Retinal pigment epithelial cell (primary cell): Measurements from ENCODE around the gene KRT73.

Experiments
- DNase-seq: peaks from one replicate; pipeline ENCODE4 v3.0.0-alpha.2; 2010; ENCODE audit warnings: low read depth
- H3K4me3 ChIP-seq: 2 replicates; pipeline ENCODE4 v1.5.1; 2011; ENCODE audit warnings: mild to moderate bottlenecking, low read length, control low read depth, moderate library complexity
- CTCF ChIP-seq: conservative IDR thresholded peaks from 2 replicates; pipeline ENCODE4 v1.5.1; 2011; ENCODE audit warnings: low read depth, low read length, control low read depth, inconsistent platforms

Gene KRT73

GRCh38 chr12:52561880-52562449 lies 56.4 kb downstream of the KRT73 start:
- peak; percentile 44 for TF ChIP-seq CTCF
- no peak overlapping the region for H3K4me3 ChIP-seq
- no peak for DNase-seq

- DNase-seq: no peak
- TF ChIP-seq CTCF: no peak
- no peak overlapping the region for H3K4me3 ChIP-seq
Measured at GRCh38 chr12:52559979-52560378, 58.4 kb downstream of the KRT73 start.

- TF ChIP-seq CTCF: no peak
- no peak overlapping the region for H3K4me3 ChIP-seq
- no peak for DNase-seq
Measured at GRCh38 chr12:52558781-52559445, 59.4 kb downstream of the KRT73 start.
